Activated CD4-positive, alpha-beta T cell treated with anti-CD3 and anti-CD28 coated beads, Interleukin-2, amount 10 ng/mL, durations not matched to agents 24 days and 14 days (primary cell): ENCODE results near the gene GIMAP5. TPM values are rescaled to one million over a fixed set of nuclear protein-coding genes. Genes with fewer than 3 reads are reported as not detected.

Experiments
- DNase-seq: peaks from one replicate; pipeline ENCODE4 v3.0.0; 2022
- H3K27ac Mint-ChIP-seq: one replicate; pipeline ENCODE4 v1.8.0; 2022; ENCODE audit warnings: mild to moderate bottlenecking, mixed read lengths
- H3K27me3 Mint-ChIP-seq: one replicate; pipeline ENCODE4 v1.8.0; 2022; ENCODE audit warnings: mixed read lengths
- H3K36me3 Mint-ChIP-seq: one replicate; pipeline ENCODE4 v1.8.0; 2022; ENCODE audit warnings: low read depth, mild to moderate bottlenecking, mixed read lengths
- H3K4me1 Mint-ChIP-seq: one replicate; pipeline ENCODE4 v1.8.0; 2021; ENCODE audit warnings: mixed read lengths
- H3K4me3 Mint-ChIP-seq: one replicate; pipeline ENCODE4 v1.8.0; 2022; ENCODE audit warnings: mild to moderate bottlenecking, moderate library complexity, mixed read lengths
- H3K9me3 Mint-ChIP-seq: one replicate; pipeline ENCODE4 v1.8.0; 2021; ENCODE audit warnings: mixed read lengths
- intact Hi-C: fragments of 100-400 bp; cut with micrococcal nuclease; formaldehyde crosslinking; loops from one replicate; pipeline ENCODE4 v1.15.1; 2023
- total RNA-seq: library from RNA; stranded (reverse); gene quantifications from 2 replicates; pipeline ENCODE4 v1.2.3, GENCODE V29; 2022

GIMAP5 gene
- 44.4 and 50.9 TPM in 2 replicates for total RNA-seq

DNA sequence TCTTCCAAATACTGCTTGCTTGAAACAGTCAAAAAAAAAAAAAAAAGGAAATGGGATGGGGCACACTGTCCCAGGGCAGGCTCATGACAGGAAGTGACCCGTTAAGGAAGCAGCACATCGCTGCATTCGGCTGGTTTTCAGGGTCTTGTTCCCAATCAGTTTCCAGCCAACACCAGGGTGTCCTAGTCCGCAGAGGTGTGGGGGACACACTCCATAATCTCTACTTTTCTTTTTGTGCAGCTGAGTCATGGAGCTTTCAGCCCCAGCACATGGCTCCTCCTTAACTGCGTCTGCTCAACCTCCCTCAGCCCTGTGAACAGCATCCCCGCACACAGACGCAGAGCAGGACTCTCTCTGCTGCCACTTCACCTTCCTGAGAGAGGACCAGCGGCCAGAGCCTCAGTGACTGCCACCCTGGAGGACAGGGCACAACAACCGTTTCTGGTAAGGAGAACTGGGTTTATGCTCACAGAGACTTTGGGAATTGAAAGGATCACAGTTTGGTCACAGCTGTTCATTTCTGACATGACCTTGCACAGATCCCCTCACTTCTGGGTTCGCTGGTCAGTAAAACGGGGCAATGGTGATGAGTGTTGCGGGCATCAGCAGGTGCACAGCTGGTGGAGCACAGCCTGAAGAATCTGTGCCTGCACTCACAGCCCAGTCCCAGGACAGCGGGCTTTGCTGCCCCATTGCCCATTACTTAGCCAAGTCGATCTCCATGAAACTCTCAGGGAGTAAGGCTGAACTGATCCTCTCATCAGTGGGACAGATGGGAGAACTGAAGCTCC lies at the start of gene GIMAP5:
TSS of gene GIMAP5 (plus strand) at position 154 of the 791 bp plus-strand sequence. CDS start 3,467 bp downstream, outside the sequence.
- Mint-ChIP-seq H3K4me1 (peaks cover 69% of the 10 kb centered on the region), H3K36me3 (peaks cover 42% of the 10 kb centered on the region), H3K27ac (peak within 1 kb of the TSS; percentile 94), H3K9me3 (no peaks in the 10 kb centered on the region), H3K27me3 (no peaks in the 10 kb centered on the region), H3K4me3 (peak within 1 kb of the TSS; percentile 89)
- peak; percentile 89 for DNase-seq
- intact Hi-C loops, result loop anchor here (1.0 to 5.0 kb wide), 6 partner anchors 18 to 289 kb away; partner anchors contain the start of gene GIMAP6

- no peak for DNase-seq
- intact Hi-C loops, result loop anchor here (5.0 kb wide), 1 partner anchor 121 kb away; the partner anchor contains the start of gene GIMAP4
- Mint-ChIP-seq H3K27ac (peak overlapping the region; percentile 84), H3K36me3 (peaks cover 69% of the 10 kb centered on the region), H3K4me3 (peak overlapping the region; percentile 98), H3K9me3 (peaks cover 20% of the 10 kb centered on the region), H3K4me1 (peaks cover 52% of the 10 kb centered on the region), H3K27me3 (no peaks in the 10 kb centered on the region)
Observed at GRCh38 chr7:150688630-150689029, 48.6 kb upstream of the GIMAP5 start.

DNA sequence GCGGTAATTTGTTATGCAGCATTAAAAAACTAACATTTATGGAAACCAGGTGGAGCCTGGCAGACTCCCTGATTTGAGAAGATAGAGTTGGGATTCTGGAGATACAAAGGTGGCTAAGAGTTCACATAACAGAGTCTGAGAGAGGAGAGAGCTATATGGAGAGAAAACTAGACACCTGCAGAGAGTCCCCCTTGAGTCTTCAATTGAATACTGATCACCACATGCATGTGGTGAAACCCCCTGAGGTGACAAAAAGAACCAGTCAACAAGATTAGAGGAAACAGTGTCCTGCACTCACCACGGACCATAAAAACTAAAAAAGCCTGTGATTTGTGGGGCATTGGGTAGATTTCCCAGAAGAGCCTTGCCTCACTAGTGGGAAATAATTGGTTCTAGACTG lies 41.6 kb upstream of the GIMAP5 start:
- no peaks in the 10 kb centered on the region for H3K27me3 Mint-ChIP-seq
- no peak overlapping the region for H3K4me3 Mint-ChIP-seq
- intact Hi-C loops, result no loop called here
- peaks cover 14% of the 10 kb centered on the region for H3K4me1 Mint-ChIP-seq
- H3K9me3 Mint-ChIP-seq, result peaks cover 30% of the 10 kb centered on the region
- peaks cover 77% of the 10 kb centered on the region for H3K36me3 Mint-ChIP-seq
- H3K27ac Mint-ChIP-seq, result no peak overlapping the region
- no peak for DNase-seq

GRCh38 chr7:150703209-150703608 lies 34.0 kb upstream of the GIMAP5 start:
- Mint-ChIP-seq H3K36me3 (peaks cover 65% of the 10 kb centered on the region), H3K4me1 (peaks cover 2% of the 10 kb centered on the region), H3K4me3 (no peak overlapping the region), H3K9me3 (peaks cover 50% of the 10 kb centered on the region), H3K27me3 (no peaks in the 10 kb centered on the region), H3K27ac (no peak overlapping the region)
- intact Hi-C loops, result no loop called here
- DNase-seq, result no peak

DNA sequence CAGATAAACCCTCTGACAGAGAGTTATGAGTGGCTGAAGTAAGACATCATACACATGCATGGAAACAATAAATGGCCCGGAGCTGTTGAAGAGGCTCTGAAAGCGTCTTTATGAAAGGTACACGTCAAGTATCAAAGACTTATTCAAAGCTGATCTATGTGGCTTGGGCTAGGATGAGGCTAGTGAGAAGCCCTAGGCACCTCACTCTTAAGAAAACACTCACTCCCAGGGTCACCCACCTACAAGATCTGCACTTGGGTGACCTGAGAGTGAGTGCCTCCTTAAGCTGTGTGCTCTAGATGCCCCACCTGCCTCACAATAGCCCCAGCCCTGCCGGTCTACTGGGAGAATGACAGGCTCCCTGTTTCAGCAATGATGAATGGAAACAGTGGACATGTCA lies 21.9 kb upstream of the GIMAP5 start:
- H3K36me3 Mint-ChIP-seq, result peaks cover 53% of the 10 kb centered on the region

GRCh38 chr7:150715738-150716137 lies 21.5 kb upstream of the GIMAP5 start:
- intact Hi-C loops, result loop anchor here (1.0 to 5.0 kb wide), 4 partner anchors 29 to 83 kb away; partner anchors contain the start of gene GIMAP6
- Mint-ChIP-seq H3K27me3 (no peaks in the 10 kb centered on the region), H3K9me3 (peaks cover 16% of the 10 kb centered on the region), H3K36me3 (peaks cover 56% of the 10 kb centered on the region), H3K4me3 (peak overlapping the region; percentile 89), H3K4me1 (peaks cover 47% of the 10 kb centered on the region), H3K27ac (peak overlapping the region; percentile 87)
- no peak for DNase-seq

More for the DNA sequence above, 21.9 kb upstream of the GIMAP5 start:
- peak overlapping the region; percentile 87 for H3K27ac Mint-ChIP-seq
- H3K27me3 Mint-ChIP-seq, result no peaks in the 10 kb centered on the region
- intact Hi-C loops, result loop anchor here (5.0 kb wide), 1 partner anchor 83 kb away; the partner anchor contains the start of gene GIMAP6
- DNase-seq, result peak; percentile 69
- H3K4me3 Mint-ChIP-seq, result peak overlapping the region; percentile 89
- peaks cover 16% of the 10 kb centered on the region for H3K9me3 Mint-ChIP-seq
- H3K4me1 Mint-ChIP-seq, result peaks cover 45% of the 10 kb centered on the region

DNA sequence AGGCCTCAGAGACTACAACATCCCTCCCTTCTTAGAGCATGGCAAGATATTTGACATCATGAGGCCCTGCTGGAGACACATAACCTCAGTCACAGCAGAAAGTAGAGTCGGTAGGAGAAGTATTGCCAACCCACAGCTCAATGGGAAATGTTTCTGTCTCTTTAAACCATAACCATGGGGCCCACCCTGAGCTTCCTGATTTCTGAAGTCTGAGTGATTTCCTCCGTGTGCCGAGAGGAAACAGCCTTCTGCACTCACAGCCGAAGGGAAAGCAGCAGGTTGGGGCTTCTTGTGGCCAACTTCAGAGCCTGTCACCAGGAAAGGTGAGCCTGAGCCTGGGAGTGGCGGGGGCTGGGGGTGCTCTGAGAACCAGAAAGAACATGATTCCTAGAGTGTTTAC lies 20.9 kb upstream of the GIMAP5 start, which contains the start of gene GIMAP1:
TSS of gene GIMAP1 (plus strand) at position 246 of the 400 bp plus-strand sequence. CDS start 2,435 bp downstream, outside the sequence.
- no peaks in the 10 kb centered on the region for H3K27me3 Mint-ChIP-seq
- H3K4me3 Mint-ChIP-seq, result peak within 1 kb of the TSS; percentile 89
- peaks cover 16% of the 10 kb centered on the region for H3K9me3 Mint-ChIP-seq
- H3K27ac Mint-ChIP-seq, result peak within 1 kb of the TSS; percentile 87
- intact Hi-C loops, result loop anchor here (1.0 to 5.0 kb wide), 4 partner anchors 30 to 84 kb away; partner anchors contain the start of gene GIMAP6
- H3K4me1 Mint-ChIP-seq, result peaks cover 52% of the 10 kb centered on the region
- DNase-seq, result peak; percentile 91
- peaks cover 62% of the 10 kb centered on the region for H3K36me3 Mint-ChIP-seq

GRCh38 chr7:150716939-150717338 lies 20.3 kb upstream of the GIMAP5 start:
- Mint-ChIP-seq H3K4me3 (peak overlapping the region; percentile 89), H3K4me1 (peaks cover 56% of the 10 kb centered on the region), H3K27ac (peak overlapping the region; percentile 87), H3K27me3 (no peaks in the 10 kb centered on the region), H3K9me3 (peaks cover 16% of the 10 kb centered on the region), H3K36me3 (peaks cover 68% of the 10 kb centered on the region)
- intact Hi-C loops, result loop anchor here (1.0 to 5.0 kb wide), 4 partner anchors 30 to 85 kb away; partner anchors contain the start of gene GIMAP6
- DNase-seq, result peak; percentile 59

DNA sequence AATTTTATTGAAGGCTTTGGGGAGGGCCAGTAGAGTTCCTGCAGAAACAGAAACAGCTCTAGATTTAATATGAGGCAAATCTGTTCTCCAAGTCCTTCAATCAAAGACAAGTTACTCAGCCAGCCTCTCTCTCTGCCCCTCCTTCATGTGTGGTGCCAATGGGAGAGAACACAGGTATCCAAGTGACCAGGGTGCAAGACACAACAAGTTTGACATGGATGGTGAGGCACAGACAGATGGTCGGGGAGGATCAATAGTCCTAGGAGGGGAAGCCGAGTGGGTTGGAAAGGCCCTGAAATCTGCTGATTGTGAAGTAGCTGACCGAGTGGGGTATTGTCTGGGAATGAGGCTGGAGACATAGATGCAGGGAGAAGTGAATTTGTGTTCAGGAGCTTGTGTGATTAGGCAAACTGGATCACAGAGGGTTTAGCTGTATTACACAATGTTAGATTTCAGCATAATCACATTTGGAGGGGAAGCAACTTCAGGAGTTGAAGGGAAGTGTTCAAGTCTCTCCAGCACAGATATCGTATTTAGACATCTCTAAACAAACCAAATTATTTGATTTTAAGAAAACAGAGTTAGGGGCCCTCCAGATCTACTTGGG lies 19.3 kb upstream of the GIMAP5 start:
- H3K27me3 Mint-ChIP-seq, result no peaks in the 10 kb centered on the region
- peaks cover 70% of the 10 kb centered on the region for H3K36me3 Mint-ChIP-seq
- H3K4me3 Mint-ChIP-seq, result peak overlapping the region; percentile 89
- peaks cover 63% of the 10 kb centered on the region for H3K4me1 Mint-ChIP-seq
- peak overlapping the region; percentile 87 for H3K27ac Mint-ChIP-seq
- peak; percentile 78 for DNase-seq
- intact Hi-C loops, result loop anchor here (1.0 to 5.0 kb wide), 4 partner anchors 14 to 86 kb away; partner anchors contain the start of gene GIMAP6
- H3K9me3 Mint-ChIP-seq, result peaks cover 8% of the 10 kb centered on the region

DNA sequence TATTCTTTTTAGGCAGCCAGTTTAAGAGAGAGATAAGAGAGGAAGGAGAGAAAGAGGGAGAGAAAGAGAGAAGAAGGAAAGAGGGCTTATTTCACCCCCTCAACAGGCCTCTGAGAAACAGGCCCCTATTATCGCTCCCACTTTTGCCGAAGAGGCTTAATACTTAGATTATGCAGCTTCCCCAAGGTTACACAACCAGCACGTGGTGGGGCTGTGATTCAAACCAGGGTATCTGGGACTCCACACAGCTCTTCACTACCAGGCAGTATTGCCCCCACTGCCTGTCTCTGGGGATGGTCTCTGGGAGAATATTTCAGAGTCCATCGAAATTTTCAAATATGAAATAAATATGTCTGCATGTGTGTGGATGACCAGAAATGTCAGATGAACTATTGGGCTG lies 17.8 kb upstream of the GIMAP5 start:
- intact Hi-C loops, result loop anchor here (5.0 kb wide), 1 partner anchor 87 kb away; the partner anchor contains the start of gene GIMAP6
- Mint-ChIP-seq H3K27me3 (no peaks in the 10 kb centered on the region), H3K27ac (peak overlapping the region; percentile 87), H3K9me3 (no peaks in the 10 kb centered on the region), H3K36me3 (peaks cover 75% of the 10 kb centered on the region), H3K4me3 (peak overlapping the region; percentile 89), H3K4me1 (peaks cover 75% of the 10 kb centered on the region)
- no peak for DNase-seq

DNA sequence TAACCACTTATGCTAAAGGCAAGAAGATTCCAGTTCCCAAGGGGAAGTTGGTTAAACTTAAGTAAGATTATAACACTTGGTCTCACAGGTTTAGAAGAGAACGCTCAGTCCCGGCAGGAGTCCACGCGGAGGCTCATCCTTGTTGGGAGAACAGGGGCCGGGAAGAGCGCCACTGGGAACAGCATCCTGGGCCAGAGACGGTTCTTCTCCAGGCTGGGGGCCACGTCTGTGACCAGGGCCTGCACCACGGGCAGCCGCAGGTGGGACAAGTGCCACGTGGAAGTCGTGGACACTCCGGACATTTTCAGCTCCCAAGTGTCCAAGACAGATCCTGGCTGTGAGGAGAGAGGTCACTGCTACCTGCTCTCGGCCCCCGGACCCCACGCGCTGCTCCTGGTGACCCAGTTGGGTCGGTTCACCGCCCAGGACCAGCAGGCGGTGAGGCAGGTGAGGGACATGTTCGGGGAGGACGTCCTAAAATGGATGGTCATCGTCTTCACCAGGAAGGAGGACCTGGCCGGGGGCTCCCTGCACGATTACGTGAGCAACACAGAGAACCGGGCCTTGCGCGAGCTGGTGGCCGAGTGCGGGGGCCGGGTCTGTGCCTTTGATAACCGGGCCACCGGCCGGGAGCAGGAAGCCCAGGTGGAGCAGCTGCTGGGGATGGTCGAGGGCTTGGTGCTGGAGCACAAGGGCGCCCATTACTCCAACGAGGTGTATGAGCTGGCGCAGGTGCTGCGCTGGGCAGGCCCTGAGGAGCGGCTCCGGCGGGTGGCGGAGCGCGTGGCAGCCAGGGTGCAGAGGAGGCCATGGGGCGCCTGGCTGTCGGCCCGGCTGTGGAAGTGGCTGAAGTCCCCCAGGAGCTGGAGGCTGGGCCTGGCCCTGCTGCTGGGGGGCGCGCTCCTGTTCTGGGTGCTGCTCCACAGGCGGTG lies 17.0 kb upstream of the GIMAP5 start:
- Mint-ChIP-seq H3K9me3 (no peaks in the 10 kb centered on the region), H3K27me3 (no peaks in the 10 kb centered on the region), H3K27ac (peak overlapping the region; percentile 87), H3K4me3 (peak overlapping the region; percentile 89), H3K36me3 (peaks cover 80% of the 10 kb centered on the region), H3K4me1 (peaks cover 70% of the 10 kb centered on the region)
- DNase-seq, result peak; percentile 53
- intact Hi-C loops, result loop anchor here (5.0 kb wide), 1 partner anchor 88 kb away; the partner anchor contains the start of gene GIMAP6

- peaks cover 62% of the 10 kb centered on the region for H3K4me1 Mint-ChIP-seq
- H3K9me3 Mint-ChIP-seq, result peaks cover 7% of the 10 kb centered on the region
- peaks cover 88% of the 10 kb centered on the region for H3K36me3 Mint-ChIP-seq
- H3K27me3 Mint-ChIP-seq, result no peaks in the 10 kb centered on the region
- DNase-seq, result peak; percentile 62
- intact Hi-C loops, result no loop called here
- peak overlapping the region; percentile 72 for H3K27ac Mint-ChIP-seq
- H3K4me3 Mint-ChIP-seq, result peak overlapping the region; percentile 89
Observed at GRCh38 chr7:150721970-150722373, 15.2 kb upstream of the GIMAP5 start.
